ENCODE measurements around the gene HADHA.
A peak's percentile ranks its signal among the peaks of the same experiment; 100 is the strongest.

HADHA gene

GRCh38 chr2:26172871-26173775 lies 71.3 kb downstream of the HADHA start, which contains the start of gene GAREM2:
GAREM2 (plus strand) TSS chr2:26173088; CDS start chr2:26173221, 133 bp downstream.
- no peak for DNase-seq

GRCh38 chr2:26172189-26172870 lies 72.1 kb downstream of the HADHA start:
- DNase-seq = no peak

- DNase-seq = no peak
These were observed 73.6 kb downstream of the HADHA start for GRCh38 chr2:26170795-26171194.

GRCh38 chr2:26169681-26170414 lies 74.6 kb downstream of the HADHA start:
- DNase-seq = no peak

- DNase-seq = no peak
These were observed 75.2 kb downstream of the HADHA start for GRCh38 chr2:26169226-26169625.

GRCh38 chr2:26168785-26169184 lies 75.6 kb downstream of the HADHA start:
- DNase-seq = no peak

- peak; percentile 17 for DNase-seq
These were observed 77.9 kb downstream of the HADHA start for GRCh38 chr2:26166541-26166940.

- DNase-seq = no peak
These were observed 79.0 kb downstream of the HADHA start for GRCh38 chr2:26165403-26165802.

- DNase-seq = no peak
These were observed 79.7 kb downstream of the HADHA start for GRCh38 chr2:26164641-26165211.

- no peak for DNase-seq
These were observed 80.2 kb downstream of the HADHA start for GRCh38 chr2:26164231-26164630.

GRCh38 chr2:26162963-26163362 lies 81.5 kb downstream of the HADHA start:
- no peak for DNase-seq

GRCh38 chr2:26161926-26162325 lies 82.5 kb downstream of the HADHA start:
- no peak for DNase-seq

GRCh38 chr2:26157580-26157979 lies 86.9 kb downstream of the HADHA start:
- DNase-seq = no peak

GRCh38 chr2:26150243-26150642 lies 94.2 kb downstream of the HADHA start:
- DNase-seq = no peak

- DNase-seq = no peak
These were observed 95.9 kb downstream of the HADHA start for GRCh38 chr2:26148501-26148900.

GRCh38 chr2:26144953-26145680 lies 99.3 kb downstream of the HADHA start:
- DNase-seq = peak; percentile 40

GRCh38 chr2:26144031-26144430 lies 100.4 kb downstream of the HADHA start:
- peak; percentile 5 for DNase-seq

GRCh38 chr2:26141145-26141769 lies 103.2 kb downstream of the HADHA start:
- no peak for DNase-seq

All from inflammatory macrophage treated with lipopolysaccharide for 4 hours (primary cell).